ENCODE measurements around the gene ADAM10.

DNA sequence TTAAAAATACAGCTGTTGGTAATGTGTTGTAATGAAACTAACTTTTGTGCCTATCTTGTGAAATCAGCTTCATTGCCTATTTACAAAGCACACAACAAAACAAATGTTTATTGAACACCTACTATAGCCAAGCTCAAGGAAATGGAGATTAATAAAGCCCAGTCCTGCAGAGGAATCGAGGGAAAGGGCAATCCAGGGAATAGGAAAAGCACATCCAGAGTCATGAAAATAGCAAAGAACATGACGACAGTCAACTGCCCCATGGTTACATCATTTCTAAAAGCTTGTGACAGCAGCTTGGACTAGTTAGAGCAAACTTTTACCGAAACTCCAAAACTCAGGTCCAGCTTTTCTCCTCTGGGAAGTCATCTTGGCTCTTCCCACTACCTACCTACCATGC, 160.5 kb downstream of the ADAM10 start:
- TF ChIP-seq, protein P1, sequence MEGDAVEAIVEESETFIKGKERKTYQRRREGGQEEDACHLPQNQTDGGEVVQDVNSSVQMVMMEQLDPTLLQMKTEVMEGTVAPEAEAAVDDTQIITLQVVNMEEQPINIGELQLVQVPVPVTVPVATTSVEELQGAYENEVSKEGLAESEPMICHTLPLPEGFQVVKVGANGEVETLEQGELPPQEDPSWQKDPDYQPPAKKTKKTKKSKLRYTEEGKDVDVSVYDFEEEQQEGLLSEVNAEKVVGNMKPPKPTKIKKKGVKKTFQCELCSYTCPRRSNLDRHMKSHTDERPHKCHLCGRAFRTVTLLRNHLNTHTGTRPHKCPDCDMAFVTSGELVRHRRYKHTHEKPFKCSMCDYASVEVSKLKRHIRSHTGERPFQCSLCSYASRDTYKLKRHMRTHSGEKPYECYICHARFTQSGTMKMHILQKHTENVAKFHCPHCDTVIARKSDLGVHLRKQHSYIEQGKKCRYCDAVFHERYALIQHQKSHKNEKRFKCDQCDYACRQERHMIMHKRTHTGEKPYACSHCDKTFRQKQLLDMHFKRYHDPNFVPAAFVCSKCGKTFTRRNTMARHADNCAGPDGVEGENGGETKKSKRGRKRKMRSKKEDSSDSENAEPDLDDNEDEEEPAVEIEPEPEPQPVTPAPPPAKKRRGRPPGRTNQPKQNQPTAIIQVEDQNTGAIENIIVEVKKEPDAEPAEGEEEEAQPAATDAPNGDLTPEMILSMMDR (optimal IDR thresholded peaks at IDR 0.05 in 1 of 3, IDR thresholded peaks at IDR 0.05 in 1 of 3, conservative IDR thresholded peaks at IDR 0.05 in 1 of 3; ENCODE audit: extremely low read depth in 1 of 3, insufficient read depth in 2 of 3, low read length in 3 of 3): no peak
- no peak for TF ChIP-seq EZH2 (IDR thresholded peaks at IDR 0.05; ENCODE audit: low read length)
